IMR-90 (cell line): ENCODE measurements around the gene PIP5K1B. TPM values are rescaled to one million over a fixed set of nuclear protein-coding genes. Genes with fewer than 3 reads are reported as not detected.

Experiments used
- ATAC-seq: fragments of 200-7000 bp; cut with Tn5 transposase; 2 replicates; pipeline ENCODE4 v1.9.1; 2020; ENCODE audit warnings: low read depth, mild to moderate bottlenecking, moderate library complexity
- BruUV-seq: library from RNA; stranded (reverse); fragments of 400-500 nt; replicated peaks from 2 replicates; lab custom pipeline; 2021; lab: Mats Ljungman, UMichigan
- CTCF ChIA-PET: fragments of 300-600 bp; formaldehyde crosslinking; extraction: SDS; loops from one replicate; lab custom pipeline; 2021; ENCODE audit warnings: antibody characterized with exemption; lab: Yijun Ruan, JAX
- POLR2A ChIA-PET: fragments of 300-600 bp; sonication (Branson Sonifier 250); formaldehyde crosslinking; loops from one replicate; lab custom pipeline; 2022; ENCODE audit warnings: antibody characterized with exemption; ENCODE audit not compliant: unreplicated experiment; lab: Charles Lee
- DNase-seq: peaks from one replicate; pipeline ENCODE4 v3.0.0; 2013
- H2AFZ ChIP-seq: replicated peaks from 2 replicates; pipeline ENCODE3; 2013; ENCODE audit warnings: low read length, mild to moderate bottlenecking; ENCODE audit not compliant: poor library complexity
- H2AK5ac ChIP-seq: 2 replicates; pipeline ENCODE4 v1.6.1; 2013; ENCODE audit warnings: low read depth, low read length, inconsistent platforms
- H2AK9ac ChIP-seq: replicated peaks from 2 replicates; pipeline ENCODE3; 2013; ENCODE audit warnings: mild to moderate bottlenecking, low read depth, low read length, moderate library complexity; ENCODE audit not compliant: poor library complexity
- H2BK120ac ChIP-seq: 2 replicates; pipeline ENCODE4 v1.6.1; 2013; ENCODE audit warnings: low read depth, low read length, inconsistent platforms
- H2BK15ac ChIP-seq: 3 replicates; pipeline ENCODE4 v1.6.1; 2013; ENCODE audit warnings: low read depth, low read length, inconsistent platforms
- H2BK20ac ChIP-seq: 2 replicates; pipeline ENCODE4 v1.6.1; 2013; ENCODE audit warnings: low read depth, mild to moderate bottlenecking, inconsistent platforms, low read length, moderate library complexity
- H2BK5ac ChIP-seq: 2 replicates; pipeline ENCODE4 v1.6.1; 2013; ENCODE audit warnings: mild to moderate bottlenecking, low read depth, low read length, inconsistent platforms; ENCODE audit not compliant: poor library complexity, severe bottlenecking
- H3K14ac ChIP-seq: replicated peaks from 2 replicates; pipeline ENCODE4 v1.6.1; 2013; ENCODE audit warnings: low read depth, low read length, inconsistent platforms
- H3K18ac ChIP-seq: 2 replicates; pipeline ENCODE4 v1.6.1; 2013; ENCODE audit warnings: low read depth, low read length, control low read depth
- H3K23ac ChIP-seq: 2 replicates; pipeline ENCODE4 v1.6.1; 2013; ENCODE audit warnings: low read depth, low read length, inconsistent platforms
- H3K27ac ChIP-seq: 2 replicates; pipeline ENCODE4 v1.5.1; 2013; ENCODE audit warnings: mild to moderate bottlenecking, control low read depth, low read length; ENCODE audit not compliant: insufficient read depth
- H3K27me3 ChIP-seq: 2 replicates; pipeline ENCODE4 v1.6.1; 2013; ENCODE audit warnings: low read length; ENCODE audit not compliant: control insufficient read depth, insufficient read depth
- H3K36me3 ChIP-seq: 2 replicates; pipeline ENCODE4 v1.6.1; 2013; ENCODE audit warnings: low read length, mixed read lengths; ENCODE audit not compliant: control insufficient read depth, insufficient read depth
- H3K4ac ChIP-seq: 2 replicates; pipeline ENCODE4 v1.6.1; 2013; ENCODE audit warnings: low read depth, low read length, inconsistent platforms
- H3K4me1 ChIP-seq: 2 replicates; pipeline ENCODE4 v1.6.1; 2013; ENCODE audit warnings: low read length, mixed read lengths; ENCODE audit not compliant: control insufficient read depth, insufficient read depth
- H3K4me2 ChIP-seq: 2 replicates; pipeline ENCODE4 v1.6.1; 2013; ENCODE audit warnings: low read depth, mild to moderate bottlenecking, control low read depth, low read length, moderate library complexity
- H3K4me3 ChIP-seq: 2 replicates; pipeline ENCODE4 v1.5.1; 2013; ENCODE audit warnings: low read depth, mild to moderate bottlenecking, control low read depth, low read length, moderate library complexity; ENCODE audit not compliant: insufficient read depth
- H3K56ac ChIP-seq: 2 replicates; pipeline ENCODE4 v1.6.1; 2013; ENCODE audit warnings: low read length, inconsistent platforms; ENCODE audit not compliant: insufficient read depth; ENCODE audit errors: extremely low read depth
- H3K79me1 ChIP-seq, 2 experiments: 2 replicates each; pipeline ENCODE4 v1.6.1; 2013; ENCODE audit warnings: low read length in 2 of 2, inconsistent platforms in 1 of 2, low read depth in 1 of 2
- H3K9ac ChIP-seq: 2 replicates; pipeline ENCODE4 v1.6.1; 2013; ENCODE audit warnings: low read depth, low read length, control low read depth
- H3K9me1 ChIP-seq: 2 replicates; pipeline ENCODE4 v1.6.1; 2013; ENCODE audit warnings: low read length, inconsistent platforms; ENCODE audit not compliant: insufficient read depth
- H3K9me3 ChIP-seq: 2 replicates; pipeline ENCODE4 v1.6.1; 2013; ENCODE audit warnings: low read length; ENCODE audit not compliant: control insufficient read depth, insufficient read depth
- H4K20me1 ChIP-seq: 2 replicates; pipeline ENCODE4 v1.6.1; 2013; ENCODE audit warnings: low read length, inconsistent platforms; ENCODE audit not compliant: insufficient read depth
- H4K5ac ChIP-seq: 2 replicates; pipeline ENCODE4 v1.6.1; 2013; ENCODE audit warnings: mild to moderate bottlenecking, low read depth, low read length, control low read depth
- H4K8ac ChIP-seq, 2 experiments: 2 replicates each; pipeline ENCODE4 v1.6.1; 2013; ENCODE audit warnings: low read depth in 2 of 2, low read length in 2 of 2, control low read depth in 1 of 2, inconsistent platforms in 1 of 2
- H4K91ac ChIP-seq: 2 replicates; pipeline ENCODE4 v1.6.1; 2013; ENCODE audit warnings: low read depth, low read length, inconsistent platforms; ENCODE audit not compliant: insufficient read depth
- BHLHE40 ChIP-seq: fragments of 150-350 bp; IDR thresholded peaks from 2 replicates; pipeline ENCODE4 v1.6.1; 2016; ENCODE audit warnings: mild to moderate bottlenecking, low read depth, low read length
- CEBPB ChIP-seq: IDR thresholded peaks from 2 replicates; pipeline ENCODE4 v1.6.1; 2012; ENCODE audit warnings: low read depth, low read length, improper control_type of control experiment
- CHD1 ChIP-seq: IDR thresholded peaks from 2 replicates; pipeline ENCODE4 v1.6.1; 2012; ENCODE audit warnings: low read depth, low read length, improper control_type of control experiment
- FOS ChIP-seq: fragments of 150-350 bp; IDR thresholded peaks from 2 replicates; pipeline ENCODE4 v1.6.1; 2016; ENCODE audit warnings: low read depth, low read length
- MAFK ChIP-seq: IDR thresholded peaks from 2 replicates; pipeline ENCODE4 v1.6.1; 2012; ENCODE audit warnings: low read depth, low read length, improper control_type of control experiment
- MAZ ChIP-seq: IDR thresholded peaks from 2 replicates; pipeline ENCODE4 v1.6.1; 2012; ENCODE audit warnings: low read depth, mild to moderate bottlenecking, low read length, improper control_type of control experiment, moderate library complexity, borderline replicate concordance
- MXI1 ChIP-seq: IDR thresholded peaks from 2 replicates; pipeline ENCODE4 v1.6.1; 2012; ENCODE audit warnings: low read depth, mild to moderate bottlenecking, low read length, moderate library complexity, borderline replicate concordance
- NFE2L2 ChIP-seq: fragments of 150-350 bp; IDR thresholded peaks from 2 replicates; pipeline ENCODE4 v1.6.1; 2016; ENCODE audit warnings: low read depth, mild to moderate bottlenecking, low read length
- POLR2A ChIP-seq: IDR thresholded peaks from 2 replicates; pipeline ENCODE4 v1.6.1; 2012; ENCODE audit warnings: mild to moderate bottlenecking, low read depth, low read length
- RAD21 ChIP-seq: IDR thresholded peaks from 2 replicates; pipeline ENCODE4 v1.6.1; 2012; ENCODE audit warnings: low read length, improper control_type of control experiment
- RCOR1 ChIP-seq: IDR thresholded peaks from 2 replicates; pipeline ENCODE4 v1.6.1; 2012; ENCODE audit warnings: mild to moderate bottlenecking, low read length, improper control_type of control experiment; ENCODE audit not compliant: insufficient replicate concordance
- RFX5 ChIP-seq: IDR thresholded peaks from 2 replicates; pipeline ENCODE4 v1.8.0; 2012; ENCODE audit warnings: low read depth, mild to moderate bottlenecking, low read length, moderate library complexity
- SMC3 ChIP-seq: fragments of 150-350 bp; IDR thresholded peaks from 2 replicates; pipeline ENCODE4 v1.6.1; 2016; ENCODE audit warnings: low read depth, mild to moderate bottlenecking, antibody characterized with exemption, low read length, moderate library complexity
- WGBS, 2 experiments: methylation state at CpG; one replicate each; pipeline versions ENCODE4 v1.1.5 to v1.1.7; 2013; ENCODE audit warnings: missing lambda C conversion rate in 2 of 2; ENCODE audit not compliant: insufficient read length in 1 of 2; ENCODE audit errors: extremely low coverage in 2 of 2; 5-methylcytosine and 5-hydroxymethylcytosine counted together
- dilution Hi-C: fragments of 300-500 bp; cut with HindIII; formaldehyde crosslinking; loops from one replicate; pipeline ENCODE4 v1.14.3; 2018; ENCODE audit warnings: low sequenced_read_pairs; ENCODE audit not compliant: unreplicated experiment
- in situ Hi-C: fragments of 300-500 bp; cut with MboI; formaldehyde crosslinking; loops from 3 replicates; pipeline ENCODE4 v1.14.3; 2019; ENCODE audit warnings: low sequenced_read_pairs, inconsistent platforms, mixed read lengths
- intact Hi-C: fragments of 100-400 bp; cut with micrococcal nuclease; formaldehyde crosslinking; loops from 2 replicates; pipeline ENCODE4 v1.10.0; 2022
- polyA plus RNA-seq, 3 experiments: library from polyadenylated mRNA; depleted of rRNA; stranded (reverse); fragments of >200 nt; gene quantifications; 2 replicates each; pipeline ENCODE4 v1.2.3, GENCODE V29; 2012; ENCODE audit warnings: low replicate concordance in 1 of 3
- total RNA-seq: library from RNA; depleted of rRNA; stranded (reverse); fragments of >200 nt; gene quantifications from 2 replicates; pipeline ENCODE4 v1.2.3, GENCODE V29; 2012
- TF ChIP-seq, protein P1 (sequence below): conservative IDR thresholded peaks from 2 replicates; pipeline ENCODE4 v1.5.1; 2012; ENCODE audit warnings: mild to moderate bottlenecking, low read depth, low read length, improper control_type of control experiment
- TF ChIP-seq, protein P2 (sequence below): fragments of 150-350 bp; IDR thresholded peaks from 2 replicates; pipeline ENCODE4 v1.6.1; 2016; ENCODE audit warnings: low read depth, mild to moderate bottlenecking, low read length, moderate library complexity, borderline replicate concordance
- TF ChIP-seq, protein P3 (sequence below): fragments of 150-350 bp; IDR thresholded peaks from 2 replicates; pipeline ENCODE4 v1.6.1; 2017; ENCODE audit warnings: mild to moderate bottlenecking, antibody characterized with exemption, low read length, low read depth

Gene PIP5K1B
- total and polyA plus RNA-seq, 2 of the 4 experiments (the other 2 are of a cell fraction) = not detected

DNA sequence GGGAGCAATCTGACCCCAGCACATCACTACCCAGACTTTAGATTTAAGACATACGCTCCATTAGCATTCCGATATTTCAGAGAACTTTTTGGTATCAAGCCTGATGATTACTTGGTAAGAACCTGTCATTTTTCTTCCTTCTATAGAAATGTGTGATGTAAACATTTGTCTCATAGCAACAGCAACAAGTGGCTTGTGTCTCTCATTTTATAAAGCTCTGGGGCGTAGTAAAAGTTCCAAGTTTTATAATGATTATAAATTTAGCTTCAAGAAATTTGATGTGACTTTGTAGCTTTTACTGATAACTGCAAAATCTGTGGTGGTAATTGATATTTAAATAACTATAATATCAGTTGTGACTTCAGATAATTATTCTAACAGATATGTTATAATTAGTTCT is 171.6 kb downstream of the PIP5K1B start:
- in situ Hi-C loops = no loop called here
- ATAC-seq (no peak), DNase-seq (no peak)
- H4K8ac ChIP-seq = no peak overlapping the region
- no peak overlapping the region for H3K4ac ChIP-seq
- no peaks in the 10 kb centered on the region for H3K79me1 ChIP-seq
- no peak overlapping the region for H4K5ac ChIP-seq
- H3K18ac ChIP-seq = no peak overlapping the region
- H3K27ac ChIP-seq = no peak overlapping the region
- ChIA-PET CTCF (no interaction called here), POLR2A (no interaction called here)
- H3K9me1 ChIP-seq = no peaks in the 10 kb centered on the region
- no CpG with 5 or more reads among the region's 3 CpGs for WGBS, 2 experiments
- no peak overlapping the region for H2BK120ac ChIP-seq
- no peaks in the 10 kb centered on the region for H3K36me3 ChIP-seq
- no peak overlapping the region for H4K91ac ChIP-seq
- no peak overlapping the region for H3K23ac ChIP-seq
- no peaks in the 10 kb centered on the region for H3K4me1 ChIP-seq
- no peaks in the 10 kb centered on the region for H3K9me3 ChIP-seq
- no peak overlapping the region for H2AK9ac ChIP-seq
- TF ChIP-seq, protein P1, sequence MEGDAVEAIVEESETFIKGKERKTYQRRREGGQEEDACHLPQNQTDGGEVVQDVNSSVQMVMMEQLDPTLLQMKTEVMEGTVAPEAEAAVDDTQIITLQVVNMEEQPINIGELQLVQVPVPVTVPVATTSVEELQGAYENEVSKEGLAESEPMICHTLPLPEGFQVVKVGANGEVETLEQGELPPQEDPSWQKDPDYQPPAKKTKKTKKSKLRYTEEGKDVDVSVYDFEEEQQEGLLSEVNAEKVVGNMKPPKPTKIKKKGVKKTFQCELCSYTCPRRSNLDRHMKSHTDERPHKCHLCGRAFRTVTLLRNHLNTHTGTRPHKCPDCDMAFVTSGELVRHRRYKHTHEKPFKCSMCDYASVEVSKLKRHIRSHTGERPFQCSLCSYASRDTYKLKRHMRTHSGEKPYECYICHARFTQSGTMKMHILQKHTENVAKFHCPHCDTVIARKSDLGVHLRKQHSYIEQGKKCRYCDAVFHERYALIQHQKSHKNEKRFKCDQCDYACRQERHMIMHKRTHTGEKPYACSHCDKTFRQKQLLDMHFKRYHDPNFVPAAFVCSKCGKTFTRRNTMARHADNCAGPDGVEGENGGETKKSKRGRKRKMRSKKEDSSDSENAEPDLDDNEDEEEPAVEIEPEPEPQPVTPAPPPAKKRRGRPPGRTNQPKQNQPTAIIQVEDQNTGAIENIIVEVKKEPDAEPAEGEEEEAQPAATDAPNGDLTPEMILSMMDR = no peak
- TF ChIP-seq SMC3 (no peak), CHD1 (no peak), BHLHE40 (no peak), CEBPB (no peak), RCOR1 (no peak), FOS (no peak), RFX5 (no peak), RAD21 (no peak), POLR2A (no peak), MAZ (no peak), MXI1 (no peak), NFE2L2 (no peak), MAFK (no peak)
- TF ChIP-seq, protein P2, sequence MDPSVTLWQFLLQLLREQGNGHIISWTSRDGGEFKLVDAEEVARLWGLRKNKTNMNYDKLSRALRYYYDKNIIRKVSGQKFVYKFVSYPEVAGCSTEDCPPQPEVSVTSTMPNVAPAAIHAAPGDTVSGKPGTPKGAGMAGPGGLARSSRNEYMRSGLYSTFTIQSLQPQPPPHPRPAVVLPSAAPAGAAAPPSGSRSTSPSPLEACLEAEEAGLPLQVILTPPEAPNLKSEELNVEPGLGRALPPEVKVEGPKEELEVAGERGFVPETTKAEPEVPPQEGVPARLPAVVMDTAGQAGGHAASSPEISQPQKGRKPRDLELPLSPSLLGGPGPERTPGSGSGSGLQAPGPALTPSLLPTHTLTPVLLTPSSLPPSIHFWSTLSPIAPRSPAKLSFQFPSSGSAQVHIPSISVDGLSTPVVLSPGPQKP = no peak
- TF ChIP-seq, protein P3, sequence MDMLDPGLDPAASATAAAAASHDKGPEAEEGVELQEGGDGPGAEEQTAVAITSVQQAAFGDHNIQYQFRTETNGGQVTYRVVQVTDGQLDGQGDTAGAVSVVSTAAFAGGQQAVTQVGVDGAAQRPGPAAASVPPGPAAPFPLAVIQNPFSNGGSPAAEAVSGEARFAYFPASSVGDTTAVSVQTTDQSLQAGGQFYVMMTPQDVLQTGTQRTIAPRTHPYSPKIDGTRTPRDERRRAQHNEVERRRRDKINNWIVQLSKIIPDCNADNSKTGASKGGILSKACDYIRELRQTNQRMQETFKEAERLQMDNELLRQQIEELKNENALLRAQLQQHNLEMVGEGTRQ = no peak
- H3K4me3 ChIP-seq = no peak overlapping the region
- BruUV-seq = no TSS peak
- no peaks in the 10 kb centered on the region; the same call in 1 of the 2 replicates for H3K27me3 ChIP-seq
- H3K4me2 ChIP-seq = no peak overlapping the region
- no peak overlapping the region for H2AK5ac ChIP-seq
- no peak overlapping the region for H3K56ac ChIP-seq
- no peaks in the 10 kb centered on the region for H4K20me1 ChIP-seq
- no peak overlapping the region for H3K14ac ChIP-seq
- intact Hi-C loops = no loop called here
- no peak overlapping the region for H2BK15ac ChIP-seq
- no peak overlapping the region for H2BK5ac ChIP-seq
- H3K9ac ChIP-seq = no peak overlapping the region
- no peak overlapping the region for H2BK20ac ChIP-seq
- H2AFZ ChIP-seq = no peak overlapping the region
- dilution Hi-C loops = no loop called here
